HG02870 (cell line): ENCODE data around the gene GTPBP10.

ENCODE experiments used
- ATAC-seq: cut with Tn5 transposase; IDR thresholded peaks from one replicate; pipeline ENCODE4 v1.9.1; 2021; ENCODE audit warnings: mild to moderate bottlenecking, moderate library complexity; ENCODE audit not compliant: unreplicated experiment

GTPBP10 gene

DNA sequence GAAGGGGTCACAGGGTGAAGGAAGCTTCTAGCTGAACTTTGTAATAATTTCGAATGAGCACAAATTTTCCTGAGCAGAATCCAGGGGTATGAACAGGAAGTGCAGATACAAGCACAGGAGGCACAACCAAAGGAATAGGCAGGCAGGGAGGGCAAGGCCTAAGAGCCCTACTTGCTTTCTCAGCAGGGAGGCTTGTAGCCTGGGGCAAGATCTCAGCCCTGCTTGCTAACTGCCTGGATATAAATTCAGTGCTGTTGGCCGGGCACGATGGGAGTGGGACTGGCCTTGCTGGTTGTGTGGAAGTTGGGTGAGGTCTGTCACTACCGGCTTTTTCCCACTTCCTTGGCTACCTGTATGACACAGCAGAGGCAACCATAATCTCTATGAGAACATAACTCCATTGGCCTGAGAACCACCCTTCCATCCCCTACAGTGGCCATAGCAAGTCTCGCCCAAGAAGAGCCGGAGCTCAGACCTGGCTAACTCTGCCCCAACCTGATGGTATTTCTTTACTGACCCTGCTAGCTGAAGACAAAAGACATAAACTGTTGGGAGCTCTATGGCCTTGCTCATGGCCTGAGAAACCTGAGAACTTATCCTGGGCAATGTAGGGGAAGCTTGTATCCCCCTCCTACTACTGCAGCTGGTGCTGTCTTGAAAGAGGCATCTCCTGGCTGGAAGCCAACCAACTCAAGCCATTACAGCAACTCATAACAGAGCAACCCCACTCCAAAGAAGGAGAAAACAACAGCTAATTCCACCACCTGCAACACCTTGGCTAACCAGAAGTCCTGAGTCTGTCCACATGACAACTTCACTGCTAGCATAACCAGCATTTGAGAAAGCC is 84.3 kb downstream of the GTPBP10 start:
- ATAC-seq, result no peak

DNA sequence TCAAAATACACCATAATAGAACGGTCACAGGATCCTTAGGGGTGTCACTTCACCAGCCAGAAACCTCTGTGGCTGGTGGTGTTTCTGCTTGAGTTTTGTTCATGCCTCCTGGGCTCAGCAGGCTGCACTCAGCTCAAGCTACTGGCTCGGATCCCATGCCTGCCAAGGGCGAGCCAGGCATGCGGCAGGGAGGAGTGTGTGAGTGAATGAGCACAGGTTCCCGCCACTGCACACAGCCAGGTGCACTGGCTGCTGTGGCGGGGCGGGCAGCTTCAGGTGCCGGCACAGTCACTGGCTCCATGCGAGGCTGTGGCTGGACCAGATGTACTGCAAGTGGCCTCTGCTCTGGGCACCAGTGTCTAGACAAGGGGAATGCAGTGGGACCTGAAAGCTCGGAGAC is 86.2 kb downstream of the GTPBP10 start:
- no peak for ATAC-seq

DNA sequence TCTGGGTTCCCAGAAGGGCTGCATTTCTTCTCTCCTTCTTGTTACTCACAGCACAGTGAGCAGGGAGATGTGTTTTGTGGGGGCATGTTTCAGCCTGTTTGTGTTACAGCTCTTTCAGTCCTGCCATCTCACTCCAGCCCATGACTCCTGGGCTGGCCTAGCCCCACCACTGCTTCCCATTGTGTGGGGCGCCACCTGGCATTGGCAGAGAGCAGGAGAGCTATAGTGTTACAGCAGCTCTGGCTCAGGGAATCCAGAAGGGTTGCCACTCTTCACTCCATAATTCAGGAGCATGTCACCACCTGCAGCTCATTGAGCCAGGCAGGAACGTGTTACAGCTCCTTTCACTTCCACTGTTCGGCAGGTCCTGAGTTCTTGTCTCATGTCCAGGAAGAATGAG is 86.7 kb downstream of the GTPBP10 start:
- no peak for ATAC-seq
